ENCODE data around the gene HPGDS.

HPGDS gene

DNA sequence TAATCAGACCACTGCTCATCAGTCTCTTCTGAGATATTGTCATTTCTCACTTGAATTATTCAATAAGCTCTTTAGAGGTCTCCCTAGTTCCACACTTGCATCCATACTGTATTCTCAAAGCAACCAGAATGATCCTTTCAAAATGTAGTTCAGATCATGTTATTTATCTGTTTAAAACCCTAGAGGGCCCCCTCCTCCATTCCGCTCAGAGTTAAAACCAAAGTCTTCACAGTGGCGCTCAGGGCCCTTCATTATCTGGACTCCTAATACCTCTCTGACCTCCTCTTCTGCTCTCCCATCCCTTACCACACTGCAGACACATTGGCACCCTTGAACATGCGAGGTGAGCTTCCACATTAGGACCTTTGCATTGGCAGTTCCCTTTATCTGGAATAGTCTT is 32.7 kb upstream of the HPGDS start:
- no peak for DNase-seq (ENCODE audit: low spot score)
- POLR2A ChIA-PET (ENCODE audit: low non-redundant PET): no interaction called here
- CTCF ChIA-PET: no interaction called here
- no peak overlapping the region for H3K27ac ChIP-seq
- TF ChIP-seq, protein P1, sequence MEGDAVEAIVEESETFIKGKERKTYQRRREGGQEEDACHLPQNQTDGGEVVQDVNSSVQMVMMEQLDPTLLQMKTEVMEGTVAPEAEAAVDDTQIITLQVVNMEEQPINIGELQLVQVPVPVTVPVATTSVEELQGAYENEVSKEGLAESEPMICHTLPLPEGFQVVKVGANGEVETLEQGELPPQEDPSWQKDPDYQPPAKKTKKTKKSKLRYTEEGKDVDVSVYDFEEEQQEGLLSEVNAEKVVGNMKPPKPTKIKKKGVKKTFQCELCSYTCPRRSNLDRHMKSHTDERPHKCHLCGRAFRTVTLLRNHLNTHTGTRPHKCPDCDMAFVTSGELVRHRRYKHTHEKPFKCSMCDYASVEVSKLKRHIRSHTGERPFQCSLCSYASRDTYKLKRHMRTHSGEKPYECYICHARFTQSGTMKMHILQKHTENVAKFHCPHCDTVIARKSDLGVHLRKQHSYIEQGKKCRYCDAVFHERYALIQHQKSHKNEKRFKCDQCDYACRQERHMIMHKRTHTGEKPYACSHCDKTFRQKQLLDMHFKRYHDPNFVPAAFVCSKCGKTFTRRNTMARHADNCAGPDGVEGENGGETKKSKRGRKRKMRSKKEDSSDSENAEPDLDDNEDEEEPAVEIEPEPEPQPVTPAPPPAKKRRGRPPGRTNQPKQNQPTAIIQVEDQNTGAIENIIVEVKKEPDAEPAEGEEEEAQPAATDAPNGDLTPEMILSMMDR (conservative IDR thresholded peaks at IDR 0.05; ENCODE audit: low read depth): no peak

DNA sequence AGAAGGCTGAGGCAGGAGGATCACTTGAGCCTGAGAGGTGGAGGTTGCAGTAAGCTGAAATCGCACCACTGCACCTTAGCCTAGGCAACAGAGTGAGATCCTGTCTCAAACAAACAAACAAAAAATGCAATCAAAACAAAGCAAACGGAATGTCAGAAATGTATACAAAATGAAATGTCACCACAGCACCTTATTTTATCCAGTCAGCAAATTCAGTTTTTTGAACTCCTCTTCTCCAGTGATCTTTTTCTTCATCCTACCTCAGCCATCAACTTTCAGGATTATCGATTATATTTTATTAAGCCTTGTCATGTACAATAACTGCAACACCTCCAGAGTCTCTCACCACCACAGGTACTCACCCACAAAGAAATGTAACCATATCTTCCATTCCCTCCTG is 31.1 kb upstream of the HPGDS start:
- CTCF ChIA-PET: no interaction called here

DNA sequence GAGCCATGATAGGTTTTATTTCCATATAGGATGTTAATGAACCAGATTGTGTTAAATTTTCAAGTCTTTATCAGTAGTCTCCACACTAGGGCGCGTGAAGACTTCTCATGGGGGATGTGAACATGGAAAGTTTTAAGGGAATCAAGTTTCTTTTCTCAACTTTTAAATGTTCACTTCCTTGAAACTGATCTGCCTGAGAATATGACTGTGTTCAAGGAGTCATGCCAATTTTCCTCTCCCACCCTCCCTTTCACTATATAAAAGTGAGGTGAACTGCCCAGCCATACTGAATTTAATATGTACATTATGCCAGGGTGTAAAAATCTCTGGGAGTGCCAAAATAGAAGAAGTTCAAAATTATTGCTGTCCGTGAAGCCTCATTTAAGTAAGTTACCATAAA is 30.4 kb upstream of the HPGDS start:
- H3K27ac ChIP-seq: no peak overlapping the region
- ChIA-PET CTCF (interaction anchor here (0.5 kb wide), 1 partner anchor 845 kb away, joined by 3 read pairs; no protein-coding TSS in a partner anchor), POLR2A (ENCODE audit: low non-redundant PET) (no interaction called here)
- TF ChIP-seq, protein P1 (conservative IDR thresholded peaks at IDR 0.05; ENCODE audit: low read depth): no peak
- no peak for DNase-seq (ENCODE audit: low spot score)

More for the DNA sequence above, 31.1 kb upstream of the HPGDS start:
- H3K27ac ChIP-seq: no peak overlapping the region
- POLR2A ChIA-PET (ENCODE audit: low non-redundant PET): no interaction called here
- TF ChIP-seq, protein P1 (conservative IDR thresholded peaks at IDR 0.05; ENCODE audit: low read depth): no peak
- no peak for DNase-seq (ENCODE audit: low spot score)

DNA sequence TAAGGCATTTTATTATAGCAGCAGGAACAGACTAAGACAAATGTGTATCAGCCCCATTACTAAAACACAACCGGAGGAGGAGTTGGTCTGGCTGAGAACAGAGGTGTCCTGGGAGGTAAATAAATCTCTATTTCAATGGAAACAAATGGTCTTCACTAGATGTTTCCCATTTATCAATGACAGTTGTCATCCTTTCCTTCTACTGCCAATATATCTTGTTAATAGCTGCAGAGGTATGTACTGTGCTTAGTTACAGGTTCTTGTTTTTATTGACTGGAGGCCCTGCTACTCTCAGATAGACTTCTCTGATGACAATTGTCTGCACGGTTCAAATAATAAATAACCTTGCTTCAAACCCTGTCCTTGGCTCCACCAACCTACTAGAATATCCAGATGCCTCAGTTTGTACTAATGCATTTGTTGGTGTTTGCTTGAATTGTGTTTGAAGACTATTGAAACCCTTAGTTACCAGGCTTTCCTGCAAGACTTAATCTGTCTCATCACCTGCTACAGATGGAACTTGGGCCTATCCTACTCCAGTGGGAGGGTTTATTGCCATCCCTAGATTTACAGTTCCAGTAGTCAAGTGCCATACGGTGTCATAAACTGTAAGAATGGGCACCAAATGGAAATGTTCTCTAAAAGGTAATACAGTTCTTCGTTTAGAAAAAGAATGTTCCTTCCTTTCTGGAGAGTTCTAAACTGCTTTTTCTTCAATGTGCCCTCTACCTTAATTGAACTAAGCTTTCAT is 29.8 kb upstream of the HPGDS start:
- POLR2A ChIA-PET (ENCODE audit: low non-redundant PET): no interaction called here
- no peak for DNase-seq (ENCODE audit: low spot score)
- TF ChIP-seq, protein P1 (conservative IDR thresholded peaks at IDR 0.05; ENCODE audit: low read depth): no peak
- no peak overlapping the region for H3K27ac ChIP-seq
- CTCF ChIA-PET: interaction anchor here (0.5 kb wide), 1 partner anchor 845 kb away, joined by 3 read pairs; no protein-coding TSS in a partner anchor

DNA sequence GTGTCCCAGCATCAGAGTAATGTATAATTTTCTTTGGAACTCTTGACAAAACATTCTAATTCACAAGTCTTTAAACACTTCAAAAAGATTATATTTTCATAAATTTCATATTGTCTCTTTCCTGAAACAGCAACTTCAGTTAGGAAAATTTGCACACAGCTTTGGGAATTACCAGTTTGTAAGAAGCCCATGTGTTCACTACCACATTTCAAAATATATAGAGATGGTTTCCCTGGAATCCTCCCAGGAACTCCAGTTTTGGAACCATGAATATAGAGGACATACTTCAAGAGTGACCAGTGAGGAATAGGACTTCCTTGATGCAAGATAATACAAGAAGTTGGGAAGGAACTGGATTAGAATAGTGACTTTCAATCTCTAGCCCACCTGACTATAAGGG is 28.7 kb upstream of the HPGDS start:
- no peak for DNase-seq (ENCODE audit: low spot score)
- H3K27ac ChIP-seq: no peak overlapping the region
- POLR2A ChIA-PET (ENCODE audit: low non-redundant PET): no interaction called here
- CTCF ChIA-PET: interaction anchor here (0.7 kb wide), 1 partner anchor 808 kb away, joined by 3 read pairs; no protein-coding TSS in a partner anchor
- TF ChIP-seq, protein P1 (conservative IDR thresholded peaks at IDR 0.05; ENCODE audit: low read depth): no peak

DNA sequence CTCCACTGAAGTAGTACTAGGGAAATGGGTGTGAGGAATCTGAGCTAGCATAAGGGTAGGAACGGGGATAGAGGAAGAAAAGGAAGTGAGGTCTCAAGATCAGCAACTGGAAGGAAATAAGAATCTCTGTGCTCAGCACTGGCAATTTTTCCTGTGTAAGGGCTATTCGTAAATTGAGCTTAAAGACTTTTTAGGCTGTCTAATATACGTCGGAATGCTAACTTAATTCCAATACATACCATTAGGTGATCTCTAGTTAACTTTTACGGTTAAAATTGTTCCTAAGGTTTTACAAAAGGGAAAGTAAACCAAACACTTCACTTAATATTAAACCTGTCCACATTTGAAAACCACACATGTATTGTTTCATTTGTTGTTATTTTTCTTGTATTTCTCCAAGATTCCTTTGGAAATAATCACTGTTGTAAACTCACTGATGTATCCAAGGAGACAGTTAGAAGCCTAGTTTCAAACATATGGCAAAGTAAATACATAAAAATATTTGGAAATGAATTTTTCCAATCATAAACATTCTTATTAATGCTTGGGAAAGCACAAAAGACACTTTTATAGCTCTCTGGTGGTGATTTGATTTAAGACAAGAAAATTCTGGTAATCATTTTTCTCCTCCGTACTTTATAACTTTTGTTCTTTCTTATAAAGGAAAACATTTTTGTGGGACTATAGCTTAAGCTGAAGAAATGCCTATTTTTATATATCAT is 28.1 kb upstream of the HPGDS start:
- TF ChIP-seq, protein P1 (conservative IDR thresholded peaks at IDR 0.05; ENCODE audit: low read depth): no peak
- H3K27ac ChIP-seq: no peak overlapping the region
- no peak for DNase-seq (ENCODE audit: low spot score)
- POLR2A ChIA-PET (ENCODE audit: low non-redundant PET): no interaction called here
- CTCF ChIA-PET: no interaction called here

All from RWPE1 (cell line).